Esophagus squamous epithelium (tissue), 5 donors: ENCODE results near the gene GUCA1A. TPM values are rescaled to one million over a fixed set of nuclear protein-coding genes. Genes with fewer than 3 reads are reported as not detected.
A peak's percentile ranks its signal among the peaks of the same experiment; 100 is the strongest.

ENCODE experiments used
- DNase-seq: peaks from one replicate; lab custom pipeline; 2025; lab: John Stamatoyannopoulos, UW
- H3K27ac ChIP-seq, 4 donors: fragments of 200-600 bp; sonication (generic); one replicate each; pipeline ENCODE4 v1.5.1; 2016 to 2019; ENCODE audit warnings: mild to moderate bottlenecking in 1 of 4
- H3K27me3 ChIP-seq, 4 donors: fragments of 200-600 bp; sonication (generic); 1 replicate in 3 of 4; 2 replicates in 1 of 4; pipeline versions ENCODE4 v1.5.1 to v1.6.0; 2017 to 2021; ENCODE audit warnings: antibody characterized with exemption in 1 of 4
- H3K36me3 ChIP-seq, 3 donors: fragments of 200-600 bp; sonication (generic); one replicate each; pipeline ENCODE4 v1.5.1; 2016 to 2019
- H3K4me1 ChIP-seq, 3 donors: fragments of 200-600 bp; sonication (generic); one replicate each; pipeline ENCODE4 v1.5.1; 2017 to 2019
- H3K4me3 ChIP-seq, 4 donors: fragments of 200-600 bp; sonication (generic); 1 replicate in 3 of 4; 2 replicates in 1 of 4; pipeline ENCODE4 v1.5.1; 2016 to 2019; ENCODE audit warnings: mild to moderate bottlenecking in 2 of 4, moderate library complexity in 1 of 4
- H3K9me3 ChIP-seq, 3 donors: fragments of 200-600 bp; sonication (generic); one replicate each; pipeline ENCODE4 v1.5.1; 2016 to 2019
- CTCF ChIP-seq, 6 experiments: fragments of 450-650 bp in 4 of 6; fragments of 200-600 bp in 2 of 6; sonication (generic) in 2 of 6; IDR thresholded peaks; one replicate each; pipeline ENCODE4 v1.5.1; 2016 to 2019; ENCODE audit warnings: antibody characterized with exemption in 6 of 6, mild to moderate bottlenecking in 4 of 6, moderate library complexity in 4 of 6
- POLR2A ChIP-seq, 4 donors: fragments of 450-650 bp; IDR thresholded peaks; one replicate each; pipeline ENCODE4 v1.6.1; 2017; ENCODE audit warnings: antibody characterized with exemption in 4 of 4, mild to moderate bottlenecking in 4 of 4, moderate library complexity in 3 of 4
- WGBS, 2 donors: methylation state at CpG; one replicate each; pipeline ENCODE4 v1.1.5; 2018; 5-methylcytosine and 5-hydroxymethylcytosine counted together
- intact Hi-C: fragments of 100-400 bp; cut with DNase I; formaldehyde crosslinking; loops from one replicate; pipeline ENCODE4 v1.15.0; 2022
- total RNA-seq, 4 donors: library from RNA; depleted of rRNA; stranded (reverse); fragments of >200 nt; gene quantifications; one replicate each; pipeline ENCODE4 v1.1.0, GENCODE V29; 2016
- donor health status: DM: yes; HTN: yes; CAD: no.

The GUCA1A gene
- not detected for total RNA-seq

- no peak for DNase-seq
- Histone ChIP-seq H3K9me3 (no peaks in the 10 kb centered on the region), H3K4me3 (no peak within 1 kb of the TSS), H3K27ac (no peak within 1 kb of the TSS), H3K4me1 (no peaks in the 10 kb centered on the region), H3K27me3 (peaks cover 0 to 4% (median 0%) of the 10 kb centered on the region in 4 donors), H3K36me3 (no peaks in the 10 kb centered on the region)
- intact Hi-C loops: no loop called here
- WGBS, 2 donors: 94 to 100% methylated on average over 2 of the region's 2 CpGs
- no peak for TF ChIP-seq POLR2A (IDR thresholded peaks at IDR 0.05)
Observed at GRCh38 chr6:42173101-42173500, at the start of gene GUCA1A. Gene GUCA1A (plus strand): TSS chr6:42173364. CDS start chr6:42173614, 250 bp downstream.

GRCh38 chr6:42123379-42124103, 49.6 kb upstream of the GUCA1A start:
- no peaks in the 10 kb centered on the region for H3K27me3 ChIP-seq
- H3K27ac ChIP-seq: peak overlapping the region; percentile 82 to 93 (median 91)
- TF ChIP-seq CTCF (IDR thresholded peaks at IDR 0.05): no peak
- no peak for TF ChIP-seq POLR2A (IDR thresholded peaks at IDR 0.05)
- no peaks in the 10 kb centered on the region for H3K9me3 ChIP-seq
- peaks cover 5 to 52% (median 9%) of the 10 kb centered on the region in 3 donors for H3K36me3 ChIP-seq
- H3K4me3 ChIP-seq: no peak overlapping the region
- peaks cover 35 to 83% (median 52%) of the 10 kb centered on the region in 3 donors for H3K4me1 ChIP-seq
- intact Hi-C loops: no loop called here
- 24 to 31% methylated on average over 7 to 8 of the region's 11 CpGs for WGBS, 2 donors
- DNase-seq: no peak

DNA sequence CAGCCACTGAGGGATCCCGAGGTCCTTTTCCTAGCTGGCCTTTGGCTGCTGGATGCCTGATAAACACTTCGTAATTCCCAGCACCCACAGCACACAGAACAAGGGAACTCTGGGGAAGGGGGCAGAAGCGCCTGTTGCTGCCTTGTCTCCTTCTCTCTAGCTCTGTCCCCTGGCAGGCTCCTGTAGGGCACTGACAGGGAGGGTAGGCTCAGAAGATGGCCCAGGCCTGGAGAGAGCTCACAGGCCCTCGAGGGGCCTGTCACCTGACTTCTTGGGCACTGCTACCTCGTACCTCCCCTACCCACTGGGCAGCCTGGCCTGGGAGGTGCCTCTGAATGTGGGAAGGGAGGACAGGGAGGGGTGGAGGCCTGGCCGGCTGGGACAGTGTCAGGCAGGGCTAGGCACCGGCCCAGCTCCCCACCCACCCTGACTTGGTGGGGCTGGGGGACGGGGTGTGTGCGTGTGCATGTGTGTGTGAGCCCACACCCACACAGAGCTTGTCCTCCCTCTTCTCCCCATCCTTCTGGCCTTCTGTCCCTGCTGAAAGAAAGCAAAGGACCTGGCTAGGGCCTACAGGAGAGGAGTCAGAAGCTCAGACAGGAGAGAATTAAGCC, 48.8 kb upstream of the GUCA1A start:
- H3K4me3 ChIP-seq: no peak overlapping the region
- 67 to 100% methylated on average over 1 to 2 of the region's 9 CpGs for WGBS, 2 donors
- H3K36me3 ChIP-seq: peaks cover 5 to 60% (median 9%) of the 10 kb centered on the region in 3 donors
- H3K9me3 ChIP-seq: no peaks in the 10 kb centered on the region
- no peak for DNase-seq
- H3K27me3 ChIP-seq: no peaks in the 10 kb centered on the region
- peak overlapping the region; percentile 82 to 93 (median 91) for H3K27ac ChIP-seq
- H3K4me1 ChIP-seq: peaks cover 35 to 77% (median 45%) of the 10 kb centered on the region in 3 donors
- intact Hi-C loops: no loop called here
- TF ChIP-seq POLR2A (IDR thresholded peaks at IDR 0.05): no peak
- TF ChIP-seq CTCF (IDR thresholded peaks at IDR 0.05): no peak

- Histone ChIP-seq H3K27me3 (no peaks in the 10 kb centered on the region), H3K4me3 (no peak overlapping the region), H3K4me1 (peaks cover 35 to 73% (median 38%) of the 10 kb centered on the region in 3 donors), H3K27ac (peak overlapping the region; percentile 82 to 93 (median 91)), H3K36me3 (peaks cover 5 to 68% (median 9%) of the 10 kb centered on the region in 3 donors), H3K9me3 (no peaks in the 10 kb centered on the region)
- 69 to 82% methylated on average over 10 to 11 of the region's 14 CpGs for WGBS, 2 donors
- DNase-seq: no peak
- TF ChIP-seq CTCF (IDR thresholded peaks at IDR 0.05) (no peak), POLR2A (IDR thresholded peaks at IDR 0.05) (no peak)
- intact Hi-C loops: no loop called here
Observed at GRCh38 chr6:42125231-42125630, 47.9 kb upstream of the GUCA1A start.

GRCh38 chr6:42125663-42126062, 47.5 kb upstream of the GUCA1A start:
- H3K4me3 ChIP-seq: no peak overlapping the region
- intact Hi-C loops: no loop called here
- H3K4me1 ChIP-seq: peaks cover 34 to 73% (median 38%) of the 10 kb centered on the region in 3 donors
- no peak for TF ChIP-seq POLR2A (IDR thresholded peaks at IDR 0.05)
- no peak for TF ChIP-seq CTCF (IDR thresholded peaks at IDR 0.05)
- peaks cover 5 to 68% (median 9%) of the 10 kb centered on the region in 3 donors for H3K36me3 ChIP-seq
- H3K27me3 ChIP-seq: no peaks in the 10 kb centered on the region
- DNase-seq: no peak
- peak overlapping the region; percentile 82 to 93 (median 91) for H3K27ac ChIP-seq
- 68 to 75% methylated on average over 3 of the region's 3 CpGs for WGBS, 2 donors
- no peaks in the 10 kb centered on the region for H3K9me3 ChIP-seq
